ENCODE measurements around the gene ACAP3. TPM values are rescaled to one million over a fixed set of nuclear protein-coding genes. Genes with fewer than 3 reads are reported as not detected.

Gene ACAP3
- polyA plus RNA-seq, 3 donors from 2014 or later: 1.4 to 7.0 (median 4.6) TPM

- Mint-ChIP-seq H3K27me3 (ENCODE audit: low read depth in 3 of 3) (peaks cover 0 to 3% (median 2%) of the 10 kb centered on the region in 3 donors), H3K9me3 (no peaks in the 10 kb centered on the region), H3K36me3 (peaks cover 0 to 5% (median 0%) of the 10 kb centered on the region in 3 donors), H3K4me3 (no peak overlapping the region), H3K27ac (no peak overlapping the region), H3K4me1 (peaks cover 0 to 4% of the 10 kb centered on the region in 2 donors)
- no peak for DNase-seq
Measured at GRCh38 chr1:1340791-1341548, 33.2 kb upstream of the ACAP3 start.

- H3K27me3 Mint-ChIP-seq (ENCODE audit: low read depth in 3 of 3): peaks cover 0 to 3% (median 2%) of the 10 kb centered on the region in 3 donors
- DNase-seq: no peak
- no peak overlapping the region for H3K27ac Mint-ChIP-seq
- peaks cover 0 to 4% of the 10 kb centered on the region in 2 donors for H3K4me1 Mint-ChIP-seq
- peaks cover 0 to 5% (median 0%) of the 10 kb centered on the region in 3 donors for H3K36me3 Mint-ChIP-seq
- H3K4me3 Mint-ChIP-seq: no peak overlapping the region
- no peaks in the 10 kb centered on the region for H3K9me3 Mint-ChIP-seq
Measured at GRCh38 chr1:1340185-1340584, 32.5 kb upstream of the ACAP3 start.

GRCh38 chr1:1338278-1338677 lies 30.5 kb upstream of the ACAP3 start:
- Mint-ChIP-seq H3K9me3 (no peaks in the 10 kb centered on the region), H3K4me3 (no peak overlapping the region), H3K27me3 (ENCODE audit: low read depth in 3 of 3) (peaks cover 0 to 5% (median 2%) of the 10 kb centered on the region in 3 donors), H3K36me3 (peaks cover 0 to 5% (median 0%) of the 10 kb centered on the region in 3 donors), H3K27ac (no peak overlapping the region), H3K4me1 (peaks cover 0 to 4% of the 10 kb centered on the region in 2 donors)
- DNase-seq: no peak

GRCh38 chr1:1337793-1338147 lies 30.0 kb upstream of the ACAP3 start:
- no peaks in the 10 kb centered on the region for H3K9me3 Mint-ChIP-seq
- no peak overlapping the region for H3K27ac Mint-ChIP-seq
- H3K27me3 Mint-ChIP-seq (ENCODE audit: low read depth in 3 of 3): peaks cover 0 to 5% (median 2%) of the 10 kb centered on the region in 3 donors
- no peak overlapping the region for H3K4me3 Mint-ChIP-seq
- peaks cover 0 to 5% (median 0%) of the 10 kb centered on the region in 3 donors for H3K36me3 Mint-ChIP-seq
- no peak for DNase-seq
- H3K4me1 Mint-ChIP-seq: peaks cover 0 to 4% of the 10 kb centered on the region in 2 donors

GRCh38 chr1:1336931-1337792 lies 29.4 kb upstream of the ACAP3 start:
- Mint-ChIP-seq H3K27ac (no peak overlapping the region), H3K4me3 (no peak overlapping the region), H3K9me3 (no peaks in the 10 kb centered on the region), H3K4me1 (peaks cover 0 to 4% of the 10 kb centered on the region in 2 donors), H3K36me3 (peaks cover 0 to 5% (median 0%) of the 10 kb centered on the region in 3 donors), H3K27me3 (ENCODE audit: low read depth in 3 of 3) (peaks cover 0 to 5% (median 2%) of the 10 kb centered on the region in 3 donors)
- DNase-seq: no peak

GRCh38 chr1:1336446-1336845 lies 28.7 kb upstream of the ACAP3 start:
- H3K4me1 Mint-ChIP-seq: peaks cover 0 to 4% of the 10 kb centered on the region in 2 donors
- peaks cover 0 to 5% (median 2%) of the 10 kb centered on the region in 3 donors for H3K27me3 Mint-ChIP-seq (ENCODE audit: low read depth in 3 of 3)

GRCh38 chr1:1335792-1336248 lies 28.1 kb upstream of the ACAP3 start:
- Mint-ChIP-seq H3K4me3 (no peak overlapping the region), H3K9me3 (no peaks in the 10 kb centered on the region), H3K27me3 (ENCODE audit: low read depth in 3 of 3) (peaks cover 0 to 5% (median 0%) of the 10 kb centered on the region in 3 donors), H3K27ac (no peak overlapping the region), H3K4me1 (peaks cover 0 to under 1% of the 10 kb centered on the region in 2 donors), H3K36me3 (peaks cover 0 to under 1% (median 0%) of the 10 kb centered on the region in 3 donors)
- no peak for DNase-seq

More at GRCh38 chr1:1336446-1336845, 28.7 kb upstream of the ACAP3 start:
- Mint-ChIP-seq H3K36me3 (peaks cover 0 to 5% (median 0%) of the 10 kb centered on the region in 3 donors), H3K9me3 (no peaks in the 10 kb centered on the region), H3K4me3 (no peak overlapping the region), H3K27ac (no peak overlapping the region)
- DNase-seq: no peak

GRCh38 chr1:1335283-1335682 lies 27.6 kb upstream of the ACAP3 start:
- H3K9me3 Mint-ChIP-seq: no peaks in the 10 kb centered on the region
- H3K4me3 Mint-ChIP-seq: no peak overlapping the region
- H3K36me3 Mint-ChIP-seq: no peaks in the 10 kb centered on the region
- no peaks in the 10 kb centered on the region for H3K4me1 Mint-ChIP-seq
- H3K27me3 Mint-ChIP-seq (ENCODE audit: low read depth in 3 of 3): peaks cover 0 to 5% (median 0%) of the 10 kb centered on the region in 3 donors
- DNase-seq: no peak
- H3K27ac Mint-ChIP-seq: no peak overlapping the region

- no peaks in the 10 kb centered on the region for H3K4me1 Mint-ChIP-seq
- no peak overlapping the region for H3K4me3 Mint-ChIP-seq
- H3K27ac Mint-ChIP-seq: no peak overlapping the region
- no peaks in the 10 kb centered on the region for H3K9me3 Mint-ChIP-seq
- no peaks in the 10 kb centered on the region for H3K36me3 Mint-ChIP-seq
- H3K27me3 Mint-ChIP-seq (ENCODE audit: low read depth in 3 of 3): peaks cover 0 to 4% (median under 1%) of the 10 kb centered on the region in 3 donors
- DNase-seq: no peak
Measured at GRCh38 chr1:1334835-1335234, 27.1 kb upstream of the ACAP3 start.

- H3K9me3 Mint-ChIP-seq: no peaks in the 10 kb centered on the region
- H3K36me3 Mint-ChIP-seq: no peaks in the 10 kb centered on the region
- no peaks in the 10 kb centered on the region for H3K4me1 Mint-ChIP-seq
- DNase-seq: no peak
- peaks cover 0 to 3% (median 2%) of the 10 kb centered on the region in 3 donors for H3K27me3 Mint-ChIP-seq (ENCODE audit: low read depth in 3 of 3)
- H3K27ac Mint-ChIP-seq: no peak overlapping the region
- H3K4me3 Mint-ChIP-seq: no peak overlapping the region
Measured at GRCh38 chr1:1333551-1334241, 26.0 kb upstream of the ACAP3 start.

GRCh38 chr1:1332774-1333480 lies 25.2 kb upstream of the ACAP3 start:
- no peak overlapping the region for H3K4me3 Mint-ChIP-seq
- DNase-seq: no peak
- H3K4me1 Mint-ChIP-seq: no peaks in the 10 kb centered on the region
- H3K36me3 Mint-ChIP-seq: no peaks in the 10 kb centered on the region
- H3K9me3 Mint-ChIP-seq: no peaks in the 10 kb centered on the region
- peaks cover 0 to 3% (median 2%) of the 10 kb centered on the region in 3 donors for H3K27me3 Mint-ChIP-seq (ENCODE audit: low read depth in 3 of 3)
- H3K27ac Mint-ChIP-seq: no peak overlapping the region

GRCh38 chr1:1332031-1332755 lies 24.5 kb upstream of the ACAP3 start:
- no peak overlapping the region for H3K27ac Mint-ChIP-seq
- no peaks in the 10 kb centered on the region for H3K36me3 Mint-ChIP-seq
- no peak for DNase-seq
- no peaks in the 10 kb centered on the region for H3K4me1 Mint-ChIP-seq
- H3K9me3 Mint-ChIP-seq: no peaks in the 10 kb centered on the region
- H3K4me3 Mint-ChIP-seq: no peak overlapping the region
- H3K27me3 Mint-ChIP-seq (ENCODE audit: low read depth in 3 of 3): peaks cover 0 to 3% (median 2%) of the 10 kb centered on the region in 3 donors

Measured in immature natural killer cell (primary cell).